PC-9 (cell line): ENCODE results near the gene FMC1. TPM values are rescaled to one million over a fixed set of nuclear protein-coding genes. Genes with fewer than 3 reads are reported as not detected.

Source experiments
- BruUV-seq: library from RNA; stranded (reverse); fragments of 400-500 nt; replicated peaks from 2 replicates; lab custom pipeline; 2021; lab: Mats Ljungman, UMichigan
- CTCF ChIA-PET: fragments of 300-600 bp; sonication (Branson Sonifier 250); formaldehyde crosslinking; loops from one replicate; lab custom pipeline; 2022; ENCODE audit warnings: antibody characterized with exemption; lab: Charles Lee
- POLR2A ChIA-PET: fragments of 300-600 bp; sonication (Branson Sonifier 250); formaldehyde crosslinking; loops from one replicate; lab custom pipeline; 2022; ENCODE audit warnings: antibody characterized with exemption; ENCODE audit not compliant: unreplicated experiment; lab: Charles Lee
- DNase-seq, 2 experiments: peaks; one replicate each; pipeline versions ENCODE4 v3.0.0 to v3.0.0-alpha.2; 2015 to 2022; ENCODE audit warnings: mixed read lengths in 1 of 2
- H2AFZ ChIP-seq: fragments of 200-600 bp; sonication (generic); 2 replicates; pipeline ENCODE4 v1.8.1; 2017; ENCODE audit warnings: antibody characterized with exemption
- H3F3A ChIP-seq: fragments of 200-600 bp; sonication (generic); 2 replicates; pipeline ENCODE4 v1.8.1; 2017; ENCODE audit warnings: antibody characterized with exemption, mild to moderate bottlenecking, low read depth; ENCODE audit not compliant: insufficient read depth
- H3K27ac ChIP-seq: fragments of 200-600 bp; sonication (generic); 2 replicates; pipeline ENCODE4 v1.6.1; 2016; ENCODE audit warnings: mixed run types
- H3K27me3 ChIP-seq: fragments of 200-600 bp; sonication (generic); 2 replicates; pipeline ENCODE4 v1.6.1; 2016; ENCODE audit warnings: low read depth, mixed run types; ENCODE audit not compliant: insufficient read depth
- H3K36me3 ChIP-seq: fragments of 200-600 bp; sonication (generic); 2 replicates; pipeline ENCODE4 v1.6.1; 2016; ENCODE audit warnings: low read depth, mixed run types
- H3K4me1 ChIP-seq: fragments of 200-600 bp; sonication (generic); replicated peaks from 2 replicates; pipeline ENCODE4 v1.6.1; 2016; ENCODE audit warnings: mixed run types; ENCODE audit not compliant: insufficient read depth
- H3K4me2 ChIP-seq: fragments of 200-600 bp; sonication (generic); 2 replicates; pipeline ENCODE4 v1.6.1; 2017; ENCODE audit warnings: mixed run types
- H3K4me3 ChIP-seq: fragments of 200-600 bp; sonication (generic); 2 replicates; pipeline ENCODE4 v1.6.1; 2016; ENCODE audit warnings: mixed run types
- H3K79me2 ChIP-seq: fragments of 200-600 bp; sonication (generic); 2 replicates; pipeline ENCODE4 v1.6.1; 2017; ENCODE audit warnings: low read depth, mixed run types
- H3K9me2 ChIP-seq: fragments of 200-600 bp; sonication (generic); 2 replicates; pipeline ENCODE4 v1.8.1; 2017; ENCODE audit warnings: mild to moderate bottlenecking; ENCODE audit not compliant: insufficient read depth
- H3K9me3 ChIP-seq: fragments of 200-600 bp; sonication (generic); 2 replicates; pipeline ENCODE4 v1.8.1; 2016; ENCODE audit warnings: low read depth; ENCODE audit not compliant: insufficient read depth
- H4K20me1 ChIP-seq: fragments of 200-600 bp; sonication (generic); 2 replicates; pipeline ENCODE4 v1.8.1; 2017; ENCODE audit not compliant: insufficient read depth
- CTCF ChIP-seq: fragments of 200-600 bp; sonication (generic); conservative IDR thresholded peaks from 2 replicates; pipeline ENCODE4 v1.6.1; 2017; ENCODE audit warnings: mixed run types, antibody characterized with exemption, mild to moderate bottlenecking, moderate library complexity
- EZH2 ChIP-seq: fragments of 200-600 bp; sonication (generic); IDR thresholded peaks from 2 replicates; pipeline ENCODE4 v1.8.0; 2017; ENCODE audit warnings: antibody characterized with exemption, low read depth
- intact Hi-C: fragments of 100-400 bp; cut with micrococcal nuclease; formaldehyde crosslinking; loops from one replicate; pipeline ENCODE4 v1.10.0; 2022; ENCODE audit not compliant: unreplicated experiment
- total RNA-seq: library from RNA; stranded (reverse); gene quantifications from 2 replicates; pipeline ENCODE4 v1.2.3, GENCODE V29; 2021

FMC1 gene
- total RNA-seq, 1 experiment from 2014 or later: 12.5 TPM

GRCh38 chr7:139294241-139294640 is 46.9 kb upstream of the FMC1 start:
- H4K20me1 ChIP-seq: no peaks in the 10 kb centered on the region
- H3K9me2 ChIP-seq: no peaks in the 10 kb centered on the region
- no TSS peak for BruUV-seq
- ChIA-PET CTCF (no interaction called here), POLR2A (no interaction called here)
- H3K4me1 ChIP-seq: no peaks in the 10 kb centered on the region
- no peak for DNase-seq
- no peak overlapping the region for H3K4me3 ChIP-seq
- H2AFZ ChIP-seq: no peak overlapping the region
- intact Hi-C loops: loop anchor here (5.0 kb wide), 1 partner anchor 37 kb away; no protein-coding TSS in a partner anchor
- no peaks in the 10 kb centered on the region for H3K27me3 ChIP-seq
- TF ChIP-seq EZH2: no peak
- TF ChIP-seq CTCF: no peak
- H3K27ac ChIP-seq: no peak overlapping the region
- no peak overlapping the region for H3K4me2 ChIP-seq
- H3K9me3 ChIP-seq: no peaks in the 10 kb centered on the region
- H3K36me3 ChIP-seq: 0 out of 2 replicates have a peak, but pooled peaks cover 4% of the 10 kb centered on the region
- H3F3A ChIP-seq: peaks cover 3% of the 10 kb centered on the region
- H3K79me2 ChIP-seq: no peaks in the 10 kb centered on the region

- no peaks in the 10 kb centered on the region for H3K27me3 ChIP-seq
- intact Hi-C loops: loop anchor here (5.0 kb wide), 1 partner anchor 38 kb away; no protein-coding TSS in a partner anchor
- no peak overlapping the region for H2AFZ ChIP-seq
- H3K4me1 ChIP-seq: no peaks in the 10 kb centered on the region
- no peaks in the 10 kb centered on the region for H3K79me2 ChIP-seq
- H3K4me2 ChIP-seq: no peak overlapping the region
- H3K4me3 ChIP-seq: no peak overlapping the region
- no peaks in the 10 kb centered on the region for H3K9me3 ChIP-seq
- no peak for TF ChIP-seq EZH2
- TF ChIP-seq CTCF: no peak
- no peak for DNase-seq
- H3K9me2 ChIP-seq: no peaks in the 10 kb centered on the region
- POLR2A ChIA-PET: no interaction called here
- no peaks in the 10 kb centered on the region for H4K20me1 ChIP-seq
- 0 out of 2 replicates have a peak, but pooled peaks cover 7% of the 10 kb centered on the region for H3K36me3 ChIP-seq
- H3K27ac ChIP-seq: no peak overlapping the region
- CTCF ChIA-PET: no interaction called here
- no TSS peak for BruUV-seq
- H3F3A ChIP-seq: peaks cover 3% of the 10 kb centered on the region
These were observed 46.1 kb upstream of the FMC1 start for GRCh38 chr7:139294951-139295575.

GRCh38 chr7:139297795-139298194 is 43.3 kb upstream of the FMC1 start:
- BruUV-seq: no TSS peak
- no peaks in the 10 kb centered on the region for H3K9me2 ChIP-seq
- ChIA-PET CTCF (no interaction called here), POLR2A (no interaction called here)
- H3K4me2 ChIP-seq: no peak overlapping the region
- H3K4me1 ChIP-seq: no peaks in the 10 kb centered on the region
- H2AFZ ChIP-seq: no peak overlapping the region
- no peaks in the 10 kb centered on the region for H3K27me3 ChIP-seq
- no peaks in the 10 kb centered on the region for H3K9me3 ChIP-seq
- no peak for DNase-seq
- H3K36me3 ChIP-seq: 0 out of 2 replicates have a peak, but pooled peaks cover 7% of the 10 kb centered on the region
- H3K4me3 ChIP-seq: no peak overlapping the region
- no peak for TF ChIP-seq EZH2
- intact Hi-C loops: no loop called here
- H3K27ac ChIP-seq: no peak overlapping the region
- no peaks in the 10 kb centered on the region for H3K79me2 ChIP-seq
- H3F3A ChIP-seq: peaks cover 3% of the 10 kb centered on the region; the same call in 1 of the 2 replicates
- H4K20me1 ChIP-seq: no peaks in the 10 kb centered on the region
